Dermis microvascular lymphatic vessel endothelial cell (primary cell): ENCODE measurements around the gene GCNT3. TPM values are rescaled to one million over a fixed set of nuclear protein-coding genes. Genes with fewer than 3 reads are reported as not detected.
"Not testable (repeated sequence)": the region's sequence is repeated elsewhere in the genome, so short reads cannot be mapped to it uniquely, and the experiment has no call there.

ENCODE experiments used
- DNase-seq, 2 donors: peaks; one replicate each; pipeline versions ENCODE4 v3.0.0 to v3.0.0-alpha.2; 2010; ENCODE audit warnings: low read depth in 2 of 2
- total RNA-seq: library from RNA; depleted of rRNA; stranded (reverse); fragments of >200 nt; gene quantifications from 2 replicates; pipeline ENCODE4 v1.2.1, GENCODE V29; 2014

GCNT3 gene
- total RNA-seq, 1 donor from 2014 or later: not detected

- DNase-seq: no peak
Measured at GRCh38 chr15:59616379-59616778, 4.8 kb downstream of the GCNT3 start.

GRCh38 chr15:59618406-59618805 is 6.8 kb downstream of the GCNT3 start:
- DNase-seq: no peak

GRCh38 chr15:59622289-59622688 is 10.7 kb downstream of the GCNT3 start:
- DNase-seq: peak in 1 of 2 donors; percentile 59

GRCh38 chr15:59632714-59633113 is 21.1 kb downstream of the GCNT3 start:
- DNase-seq: no peak

- no peak for DNase-seq
Measured at GRCh38 chr15:59636184-59636583, 24.6 kb downstream of the GCNT3 start.

- DNase-seq: not testable (repeated sequence)
Measured at GRCh38 chr15:59637507-59637906, 25.9 kb downstream of the GCNT3 start.

- DNase-seq: no peak
Measured at GRCh38 chr15:59642351-59642750, 30.8 kb downstream of the GCNT3 start.

GRCh38 chr15:59644756-59645155 is 33.2 kb downstream of the GCNT3 start:
- no peak for DNase-seq

- DNase-seq: not testable (repeated sequence)
Measured at GRCh38 chr15:59645812-59646211, 34.2 kb downstream of the GCNT3 start.

- DNase-seq: no peak
Measured at GRCh38 chr15:59646277-59646676, 34.7 kb downstream of the GCNT3 start.

GRCh38 chr15:59647085-59647484 is 35.5 kb downstream of the GCNT3 start:
- no peak for DNase-seq

GRCh38 chr15:59649603-59650002 is 38.0 kb downstream of the GCNT3 start:
- DNase-seq: no peak

GRCh38 chr15:59654046-59654445 is 42.5 kb downstream of the GCNT3 start:
- DNase-seq: no peak

GRCh38 chr15:59656897-59657634 is 45.5 kb downstream of the GCNT3 start, which contains the start of gene GTF2A2:
Gene GTF2A2 (minus strand): TSS chr15:59657515. CDS start chr15:59652277, 5,238 bp downstream.
- DNase-seq: peak; percentile 80 to 94

- no peak for DNase-seq
Measured at GRCh38 chr15:59657635-59658125, 46.1 kb downstream of the GCNT3 start.

- DNase-seq: no peak
Measured at GRCh38 chr15:59659366-59659765, 47.8 kb downstream of the GCNT3 start.

- DNase-seq: no peak
Measured at GRCh38 chr15:59662260-59662659, 50.7 kb downstream of the GCNT3 start.

GRCh38 chr15:59668556-59668955 is 57.0 kb downstream of the GCNT3 start:
- DNase-seq: no peak

Other genes with a start within 250 kb of the GCNT3 start
- gene MYO1E, start 238.9 kb upstream of the GCNT3 start, total RNA-seq: 21.4 and 32.4 TPM in 2 replicates
- gene FAM81A, start 173.6 kb upstream of the GCNT3 start, total RNA-seq: under 0.01 and 0.13 TPM in 2 replicates
- 47.8 and 61.5 TPM in 2 replicates for gene GTF2A2, start 45.7 kb downstream of the GCNT3 start, total RNA-seq
- gene BNIP2, start 77.5 kb downstream of the GCNT3 start, total RNA-seq: 78.4 and 116 TPM in 2 replicates